ENCODE measurements around the gene ELMO1. TPM values are rescaled to one million over a fixed set of nuclear protein-coding genes. Genes with fewer than 3 reads are reported as not detected.

Gene ELMO1
- total and polyA plus RNA-seq, 2 experiments from 2014 or later, result 19.7 to 28.7 TPM

GRCh38 chr7:37467002-37467401, 18.3 kb upstream of the ELMO1 start:
- no peaks in the 10 kb centered on the region for H3K36me3 ChIP-seq (replicated peaks; ENCODE audit: insufficient read depth, low read depth)
- H3K4me3 ChIP-seq, result no peak overlapping the region
- no peaks in the 10 kb centered on the region for H3K27me3 ChIP-seq
- no peaks in the 10 kb centered on the region for H3K79me2 ChIP-seq
- no peak overlapping the region for H3K27ac ChIP-seq
- H3K9me3 ChIP-seq (ENCODE audit: low read depth), result no peaks in the 10 kb centered on the region
- no peaks in the 10 kb centered on the region for H4K20me1 ChIP-seq (ENCODE audit: insufficient read depth, poor library complexity, severe bottlenecking)
- no peaks in the 10 kb centered on the region for H3K4me1 ChIP-seq (ENCODE audit: insufficient read depth)
- no peak for DNase-seq (ENCODE audit: low spot score)
- WGBS (ENCODE audit: low lambda C conversion rate, missing lambda C conversion rate), result 88% methylated on average over 3 of the region's 3 CpGs
- no peak for TF ChIP-seq EZH2 (IDR thresholded peaks at IDR 0.05; ENCODE audit: borderline replicate concordance)
- no peak for TF ChIP-seq EZH2phosphoT487 (IDR thresholded peaks at IDR 0.05; ENCODE audit: low read depth, severe bottlenecking, unreplicated experiment)
- TF ChIP-seq CTCF (IDR thresholded peaks at IDR 0.05; ENCODE audit: poor library complexity), result no peak
- no peaks in the 10 kb centered on the region for H3K9me2 ChIP-seq (replicated peaks; ENCODE audit: insufficient read depth)
- H2AFZ ChIP-seq, result no peak overlapping the region
- no peak overlapping the region for H3K4me2 ChIP-seq

- TF ChIP-seq EZH2 (IDR thresholded peaks at IDR 0.05; ENCODE audit: borderline replicate concordance), result no peak
- no peak for TF ChIP-seq CTCF (IDR thresholded peaks at IDR 0.05; ENCODE audit: poor library complexity)
- no peak for TF ChIP-seq EZH2phosphoT487 (IDR thresholded peaks at IDR 0.05; ENCODE audit: low read depth, severe bottlenecking, unreplicated experiment)
- Histone ChIP-seq H3K4me3 (no peak overlapping the region), H3K36me3 (replicated peaks; ENCODE audit: insufficient read depth, low read depth) (no peaks in the 10 kb centered on the region), H3K4me1 (ENCODE audit: insufficient read depth) (no peaks in the 10 kb centered on the region), H3K27ac (no peak overlapping the region), H4K20me1 (ENCODE audit: insufficient read depth, poor library complexity, severe bottlenecking) (no peaks in the 10 kb centered on the region), H3K4me2 (no peak overlapping the region), H2AFZ (no peak overlapping the region), H3K9me2 (replicated peaks; ENCODE audit: insufficient read depth) (no peaks in the 10 kb centered on the region), H3K9me3 (ENCODE audit: low read depth) (no peaks in the 10 kb centered on the region), H3K79me2 (no peaks in the 10 kb centered on the region), H3K27me3 (peaks cover 4% of the 10 kb centered on the region)
- 80% methylated on average over 1 of the region's 1 CpG for WGBS (ENCODE audit: low lambda C conversion rate, missing lambda C conversion rate)
- DNase-seq (ENCODE audit: low spot score), result no peak
These were observed 13.5 kb upstream of the ELMO1 start for GRCh38 chr7:37462138-37462537.

- H3K79me2 ChIP-seq, result no peaks in the 10 kb centered on the region
- DNase-seq (ENCODE audit: low spot score), result no peak
- no peaks in the 10 kb centered on the region for H3K9me3 ChIP-seq (ENCODE audit: low read depth)
- H3K27ac ChIP-seq, result no peak overlapping the region
- H3K4me1 ChIP-seq (ENCODE audit: insufficient read depth), result no peaks in the 10 kb centered on the region
- no peak overlapping the region for H3K4me3 ChIP-seq
- H3K36me3 ChIP-seq (replicated peaks; ENCODE audit: insufficient read depth, low read depth), result no peaks in the 10 kb centered on the region
- H4K20me1 ChIP-seq (ENCODE audit: insufficient read depth, poor library complexity, severe bottlenecking), result no peaks in the 10 kb centered on the region
- no peaks in the 10 kb centered on the region for H3K9me2 ChIP-seq (replicated peaks; ENCODE audit: insufficient read depth)
- no peak overlapping the region for H2AFZ ChIP-seq
- WGBS (ENCODE audit: low lambda C conversion rate, missing lambda C conversion rate), result 88% methylated on average over 3 of the region's 3 CpGs
- no peak overlapping the region for H3K4me2 ChIP-seq
- H3K27me3 ChIP-seq, result peaks cover 16% of the 10 kb centered on the region
- TF ChIP-seq CTCF (IDR thresholded peaks at IDR 0.05; ENCODE audit: poor library complexity), result no peak
- TF ChIP-seq EZH2 (IDR thresholded peaks at IDR 0.05; ENCODE audit: borderline replicate concordance), result no peak
- TF ChIP-seq EZH2phosphoT487 (IDR thresholded peaks at IDR 0.05; ENCODE audit: low read depth, severe bottlenecking, unreplicated experiment), result no peak
These were observed 6.4 kb upstream of the ELMO1 start for GRCh38 chr7:37455081-37455480.

- H3K27ac ChIP-seq, result no peak overlapping the region
- H2AFZ ChIP-seq, result no peak overlapping the region
- H3K4me3 ChIP-seq, result no peak overlapping the region
- no peaks in the 10 kb centered on the region for H3K36me3 ChIP-seq (replicated peaks; ENCODE audit: insufficient read depth, low read depth)
- peaks cover 21% of the 10 kb centered on the region for H3K27me3 ChIP-seq
- no peaks in the 10 kb centered on the region for H3K9me2 ChIP-seq (replicated peaks; ENCODE audit: insufficient read depth)
- WGBS (ENCODE audit: low lambda C conversion rate, missing lambda C conversion rate), result 67% methylated on average over 5 of the region's 5 CpGs
- DNase-seq (ENCODE audit: low spot score), result no peak
- H3K79me2 ChIP-seq, result no peaks in the 10 kb centered on the region
- no peaks in the 10 kb centered on the region for H4K20me1 ChIP-seq (ENCODE audit: insufficient read depth, poor library complexity, severe bottlenecking)
- H3K9me3 ChIP-seq (ENCODE audit: low read depth), result no peaks in the 10 kb centered on the region
- TF ChIP-seq EZH2phosphoT487 (IDR thresholded peaks at IDR 0.05; ENCODE audit: low read depth, severe bottlenecking, unreplicated experiment), result no peak
- no peak for TF ChIP-seq EZH2 (IDR thresholded peaks at IDR 0.05; ENCODE audit: borderline replicate concordance)
- no peak for TF ChIP-seq CTCF (IDR thresholded peaks at IDR 0.05; ENCODE audit: poor library complexity)
- peaks cover under 1% of the 10 kb centered on the region for H3K4me1 ChIP-seq (ENCODE audit: insufficient read depth)
- no peak overlapping the region for H3K4me2 ChIP-seq
These were observed 3.7 kb upstream of the ELMO1 start for GRCh38 chr7:37452346-37452745.

All from hepatocyte (in vitro differentiated cells).